SK-N-SH (cell line): ENCODE results near the gene NKX2-3. TPM values are rescaled to one million over a fixed set of nuclear protein-coding genes. Genes with fewer than 3 reads are reported as not detected.
A peak's percentile ranks its signal among the peaks of the same experiment; 100 is the strongest.

Experiments used
- CTCF ChIA-PET: fragments of 300-600, 350-600 bp; formaldehyde crosslinking; extraction: SDS; loops from one replicate; lab custom pipeline; 2021; lab: Yijun Ruan, JAX
- POLR2A ChIA-PET: fragments of 350-600 bp; sonication (Branson Sonifier 250); formaldehyde crosslinking; extraction: SDS; loops from one replicate; lab custom pipeline; 2020; ENCODE audit warnings: antibody characterized with exemption, inconsistent platforms; lab: Yijun Ruan, JAX
- DNase-seq: peaks from one replicate; pipeline ENCODE4 v3.0.0; 2012
- H2AFZ ChIP-seq: fragments of 200-600 bp; sonication (generic); 2 replicates; pipeline ENCODE4 v1.8.1; 2016; ENCODE audit warnings: antibody characterized with exemption, mild to moderate bottlenecking, low read depth
- H3F3A ChIP-seq: fragments of 200-600 bp; sonication (generic); replicated peaks from 2 replicates; pipeline ENCODE3; 2016; ENCODE audit warnings: antibody characterized with exemption, mild to moderate bottlenecking; ENCODE audit not compliant: insufficient read depth
- H3K27ac ChIP-seq, 2 experiments: fragments of 200-500 bp in 1 of 2; fragments of 200-600 bp in 1 of 2; sonication (Bioruptor generic) in 1 of 2; sonication (generic), shearing (Covaris generic) in 1 of 2; 2 replicates each; pipeline versions ENCODE4 v1.5.1 to v1.6.1; 2014 to 2016; ENCODE audit warnings: low read depth in 2 of 2, inconsistent platforms in 1 of 2, low read length in 1 of 2, mild to moderate bottlenecking in 1 of 2, mixed read lengths in 1 of 2
- H3K27me3 ChIP-seq: fragments of 200-600 bp; sonication (generic), shearing (Covaris generic); 2 replicates; pipeline ENCODE4 v1.6.1; 2016; ENCODE audit warnings: mixed run types; ENCODE audit not compliant: insufficient read depth
- H3K36me3 ChIP-seq, 2 experiments: fragments of 200-500 bp in 1 of 2; fragments of 200-600 bp in 1 of 2; sonication (Bioruptor generic) in 1 of 2; sonication (generic) in 1 of 2; replicated peaks in 1 of 2; 2 replicates each; pipeline versions ENCODE3 to v1.5.1; 2014 to 2016; ENCODE audit warnings: low read length in 1 of 2, mild to moderate bottlenecking in 1 of 2; ENCODE audit not compliant: insufficient read depth in 2 of 2, control insufficient read depth in 1 of 2
- H3K4me1 ChIP-seq, 2 experiments: fragments of 200-500 bp in 1 of 2; fragments of 200-600 bp in 1 of 2; sonication (Bioruptor generic) in 1 of 2; sonication (generic), shearing (Covaris generic) in 1 of 2; 2 replicates each; pipeline versions ENCODE4 v1.5.1 to v1.6.1; 2014 to 2016; ENCODE audit warnings: low read depth in 1 of 2, low read length in 1 of 2, mixed run types in 1 of 2; ENCODE audit not compliant: insufficient read depth in 2 of 2, control insufficient read depth in 1 of 2
- H3K4me2 ChIP-seq: fragments of 200-600 bp; sonication (generic), shearing (Covaris generic); 2 replicates; pipeline ENCODE4 v1.6.1; 2017; ENCODE audit warnings: mixed run types
- H3K4me3 ChIP-seq, 2 experiments: fragments of 200-500 bp in 1 of 2; fragments of 200-600 bp in 1 of 2; sonication (Bioruptor generic) in 1 of 2; sonication (generic), shearing (Covaris generic) in 1 of 2; 2 replicates each; pipeline versions ENCODE4 v1.5.1 to v1.8.1; 2014 to 2016; ENCODE audit warnings: low read depth in 2 of 2, inconsistent platforms in 1 of 2, low read length in 1 of 2, mild to moderate bottlenecking in 1 of 2, mixed read lengths in 1 of 2, moderate library complexity in 1 of 2
- H3K79me2 ChIP-seq: fragments of 200-600 bp; sonication (generic); 2 replicates; pipeline ENCODE4 v1.8.1; 2017; ENCODE audit warnings: mild to moderate bottlenecking; ENCODE audit not compliant: insufficient read depth
- H3K9ac ChIP-seq: fragments of 200-600 bp; sonication (generic); 2 replicates; pipeline ENCODE4 v1.6.1; 2017; ENCODE audit warnings: mixed run types
- H3K9me2 ChIP-seq: fragments of 200-600 bp; sonication (generic); 2 replicates; pipeline ENCODE4 v1.6.1; 2017; ENCODE audit warnings: mixed run types
- H3K9me3 ChIP-seq: fragments of 200-600 bp; sonication (generic); 2 replicates; pipeline ENCODE4 v1.6.1; 2017; ENCODE audit warnings: mixed run types, mild to moderate bottlenecking, moderate library complexity
- H4K20me1 ChIP-seq: fragments of 200-600 bp; sonication (generic); 2 replicates; pipeline ENCODE4 v1.6.1; 2017; ENCODE audit warnings: mild to moderate bottlenecking, mixed run types; ENCODE audit not compliant: insufficient read depth
- EP300 ChIP-seq, 2 experiments: IDR thresholded peaks; 2 replicates each; pipeline versions ENCODE4 v1.4.0 to v1.6.1; 2012; ENCODE audit warnings: borderline replicate concordance in 1 of 2, low read depth in 1 of 2, low read length in 1 of 2
- EZH2phosphoT487 ChIP-seq: fragments of 200-600 bp; sonication (generic); IDR thresholded peaks from 2 replicates; pipeline ENCODE4 v1.6.1; 2017; ENCODE audit warnings: low read depth, mixed run types, mild to moderate bottlenecking, antibody characterized with exemption, moderate library complexity, borderline replicate concordance
- WGBS: methylation state at CpG from one replicate; pipeline ENCODE4 v1.1.6; 2017; ENCODE audit warnings: low lambda C conversion rate; 5-methylcytosine and 5-hydroxymethylcytosine counted together
- polyA plus RNA-seq, 3 experiments: library from polyadenylated mRNA; depleted of rRNA; stranded (reverse); fragments of >200 nt; gene quantifications; 2 replicates each; pipeline ENCODE4 v1.2.3, GENCODE V29; 2012
- TF ChIP-seq, protein P1 (sequence below): IDR thresholded peaks from 2 replicates; pipeline ENCODE4 v1.4.0; 2012; ENCODE audit warnings: low read depth, borderline replicate concordance
- TF ChIP-seq, protein P2 (sequence below): fragments of 200-600 bp; sonication (generic); IDR thresholded peaks from 2 replicates; pipeline ENCODE4 v1.6.1; 2017; ENCODE audit warnings: antibody characterized with exemption, mild to moderate bottlenecking, moderate library complexity

Gene NKX2-3
- polyA plus RNA-seq, 1 of the 3 experiments (the other 2 are of a cell fraction), result not detected

DNA sequence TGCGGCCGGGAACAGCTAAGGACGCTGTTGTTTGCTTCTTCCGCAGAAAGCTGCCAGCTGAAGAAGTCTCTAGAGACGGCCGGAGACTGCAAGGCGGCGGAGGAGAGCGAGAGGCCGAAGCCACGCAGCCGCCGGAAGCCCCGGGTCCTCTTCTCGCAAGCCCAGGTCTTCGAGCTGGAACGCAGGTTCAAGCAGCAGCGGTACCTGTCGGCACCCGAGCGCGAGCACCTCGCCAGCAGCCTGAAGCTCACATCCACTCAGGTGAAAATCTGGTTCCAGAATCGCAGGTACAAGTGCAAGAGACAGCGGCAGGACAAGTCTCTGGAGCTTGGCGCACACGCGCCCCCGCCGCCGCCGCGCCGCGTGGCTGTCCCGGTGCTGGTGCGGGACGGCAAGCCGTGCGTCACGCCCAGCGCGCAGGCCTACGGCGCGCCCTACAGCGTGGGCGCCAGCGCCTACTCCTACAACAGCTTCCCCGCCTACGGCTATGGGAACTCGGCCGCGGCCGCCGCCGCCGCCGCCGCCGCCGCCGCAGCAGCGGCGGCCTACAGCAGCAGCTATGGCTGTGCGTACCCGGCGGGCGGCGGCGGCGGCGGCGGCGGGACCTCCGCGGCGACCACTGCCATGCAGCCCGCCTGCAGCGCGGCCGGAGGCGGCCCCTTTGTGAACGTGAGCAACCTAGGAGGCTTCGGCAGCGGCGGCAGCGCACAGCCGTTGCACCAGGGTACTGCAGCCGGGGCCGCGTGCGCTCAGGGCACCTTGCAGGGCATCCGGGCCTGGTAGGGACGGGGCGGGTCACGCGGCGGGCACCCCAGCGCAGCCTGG is 2.4 kb downstream of the NKX2-3 start:
- Histone ChIP-seq H3K27ac (no peak overlapping the region), H2AFZ (no peak overlapping the region; the same call in 1 of the 2 replicates), H3K9ac (no peak overlapping the region), H3K36me3 (no peaks in the 10 kb centered on the region), H3K4me3 (no peak overlapping the region), H3F3A (no peaks in the 10 kb centered on the region), H3K9me2 (no peaks in the 10 kb centered on the region), H4K20me1 (no peaks in the 10 kb centered on the region; the same call in 1 of the 2 replicates), H3K27me3 (peaks cover 95% of the 10 kb centered on the region), H3K4me1 (no peaks in the 10 kb centered on the region; a peak in 1 of 4 replicates), H3K79me2 (no peaks in the 10 kb centered on the region), H3K4me2 (peak overlapping the region; percentile 71; the same call in 1 of the 2 replicates), H3K9me3 (no peaks in the 10 kb centered on the region)
- POLR2A ChIA-PET, result no interaction called here
- WGBS, result 10% methylated on average over 19 of the region's 100 CpGs
- TF ChIP-seq EP300 (IDR thresholded peaks at IDR 0.05; ENCODE audit: borderline replicate concordance in 1 of 2, low read depth in 1 of 2, low read length in 1 of 2) (peak in 1 of 2 experiments; percentile 7; a peak in 1 of 4 replicates), EZH2phosphoT487 (peak; percentile 96; the same call in 1 of the 2 replicates)
- TF ChIP-seq, protein P1, sequence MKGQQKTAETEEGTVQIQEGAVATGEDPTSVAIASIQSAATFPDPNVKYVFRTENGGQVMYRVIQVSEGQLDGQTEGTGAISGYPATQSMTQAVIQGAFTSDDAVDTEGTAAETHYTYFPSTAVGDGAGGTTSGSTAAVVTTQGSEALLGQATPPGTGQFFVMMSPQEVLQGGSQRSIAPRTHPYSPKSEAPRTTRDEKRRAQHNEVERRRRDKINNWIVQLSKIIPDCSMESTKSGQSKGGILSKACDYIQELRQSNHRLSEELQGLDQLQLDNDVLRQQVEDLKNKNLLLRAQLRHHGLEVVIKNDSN, result no peak
- peak; percentile 66 for DNase-seq
- CTCF ChIA-PET, result interaction anchor here (0.6 to 1.0 kb wide), 2 partner anchors 13 to 124 kb away, joined by 3 to 5 read pairs; partner anchors contain the start of gene ENTPD7

DNA sequence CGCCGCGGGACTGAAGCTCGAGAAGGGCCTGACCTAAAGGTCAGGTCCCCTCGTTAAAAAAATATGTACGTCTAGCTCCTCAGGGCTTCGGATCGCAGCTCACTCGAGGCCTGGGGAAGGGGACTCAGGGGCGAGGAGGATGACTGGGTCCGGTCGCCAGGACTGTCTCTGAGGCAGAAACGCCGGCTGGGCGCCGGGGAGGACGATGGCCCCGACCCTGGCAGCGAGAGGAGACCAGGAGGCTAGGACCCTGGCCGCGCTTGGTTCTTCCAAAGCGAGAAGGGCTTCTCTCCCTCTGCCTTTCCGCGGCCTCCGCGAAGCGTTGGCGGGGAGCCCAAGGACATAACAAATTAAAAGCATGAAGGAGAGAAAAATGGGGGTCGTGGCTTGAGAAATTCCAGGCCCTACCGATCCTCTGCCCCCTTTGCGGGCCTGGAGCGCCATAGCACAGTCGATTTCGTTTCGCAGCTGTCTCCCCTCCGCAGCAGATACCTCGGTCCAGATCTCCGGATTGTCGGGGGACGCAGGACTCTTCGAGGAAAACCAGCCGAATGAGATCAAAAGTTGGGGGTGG is 3.1 kb downstream of the NKX2-3 start:
- Histone ChIP-seq H3K27ac (no peak overlapping the region), H3K79me2 (no peaks in the 10 kb centered on the region), H3K9me3 (no peaks in the 10 kb centered on the region), H3K27me3 (peaks cover 95% of the 10 kb centered on the region), H4K20me1 (no peaks in the 10 kb centered on the region; the same call in 1 of the 2 replicates), H3K9me2 (no peaks in the 10 kb centered on the region), H2AFZ (no peak overlapping the region; the same call in 1 of the 2 replicates), H3K9ac (no peak overlapping the region), H3K4me3 (no peak overlapping the region), H3K4me2 (peak overlapping the region; percentile 71; the same call in 1 of the 2 replicates), H3F3A (no peaks in the 10 kb centered on the region), H3K4me1 (no peaks in the 10 kb centered on the region; a peak in 1 of 4 replicates), H3K36me3 (no peaks in the 10 kb centered on the region)
- CTCF ChIA-PET, result no interaction called here
- TF ChIP-seq, protein P2, sequence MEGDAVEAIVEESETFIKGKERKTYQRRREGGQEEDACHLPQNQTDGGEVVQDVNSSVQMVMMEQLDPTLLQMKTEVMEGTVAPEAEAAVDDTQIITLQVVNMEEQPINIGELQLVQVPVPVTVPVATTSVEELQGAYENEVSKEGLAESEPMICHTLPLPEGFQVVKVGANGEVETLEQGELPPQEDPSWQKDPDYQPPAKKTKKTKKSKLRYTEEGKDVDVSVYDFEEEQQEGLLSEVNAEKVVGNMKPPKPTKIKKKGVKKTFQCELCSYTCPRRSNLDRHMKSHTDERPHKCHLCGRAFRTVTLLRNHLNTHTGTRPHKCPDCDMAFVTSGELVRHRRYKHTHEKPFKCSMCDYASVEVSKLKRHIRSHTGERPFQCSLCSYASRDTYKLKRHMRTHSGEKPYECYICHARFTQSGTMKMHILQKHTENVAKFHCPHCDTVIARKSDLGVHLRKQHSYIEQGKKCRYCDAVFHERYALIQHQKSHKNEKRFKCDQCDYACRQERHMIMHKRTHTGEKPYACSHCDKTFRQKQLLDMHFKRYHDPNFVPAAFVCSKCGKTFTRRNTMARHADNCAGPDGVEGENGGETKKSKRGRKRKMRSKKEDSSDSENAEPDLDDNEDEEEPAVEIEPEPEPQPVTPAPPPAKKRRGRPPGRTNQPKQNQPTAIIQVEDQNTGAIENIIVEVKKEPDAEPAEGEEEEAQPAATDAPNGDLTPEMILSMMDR, result no peak
- peak; percentile 38; the same call in 1 of the 2 replicates for TF ChIP-seq EZH2phosphoT487
- 11% methylated on average over 39 of the region's 42 CpGs for WGBS
- POLR2A ChIA-PET, result no interaction called here
- DNase-seq, result peak; percentile 39
